ENCODE measurements around the gene DGKG.

Gene DGKG

GRCh38 chr3:186273586-186273985 is 88.4 kb downstream of the DGKG start:
- DNase-seq (ENCODE audit: low read depth) = no peak

- DNase-seq (ENCODE audit: low read depth) = no peak
Observed at GRCh38 chr3:186270701-186271100, 91.3 kb downstream of the DGKG start.

- DNase-seq (ENCODE audit: low read depth) = no peak
Observed at GRCh38 chr3:186268616-186269448, 93.2 kb downstream of the DGKG start.

GRCh38 chr3:186267758-186268157 is 94.3 kb downstream of the DGKG start:
- no peak for DNase-seq (ENCODE audit: low read depth)

- DNase-seq (ENCODE audit: low read depth) = no peak
Observed at GRCh38 chr3:186264608-186265400, 97.2 kb downstream of the DGKG start.

GRCh38 chr3:186261638-186262037 is 100.4 kb downstream of the DGKG start:
- no peak for DNase-seq (ENCODE audit: low read depth)

- no peak for DNase-seq (ENCODE audit: low read depth)
Observed at GRCh38 chr3:186260726-186261125, 101.3 kb downstream of the DGKG start.

- DNase-seq (ENCODE audit: low read depth) = peak; percentile 53
Observed at GRCh38 chr3:186259612-186260383, 102.2 kb downstream of the DGKG start.

- DNase-seq (ENCODE audit: low read depth) = no peak
Observed at GRCh38 chr3:186258968-186259367, 103.1 kb downstream of the DGKG start.

GRCh38 chr3:186257866-186258265 is 104.2 kb downstream of the DGKG start:
- DNase-seq (ENCODE audit: low read depth) = no peak

- DNase-seq (ENCODE audit: low read depth) = no peak
Observed at GRCh38 chr3:186255703-186256331, 106.2 kb downstream of the DGKG start.

GRCh38 chr3:186254676-186255650 is 107.1 kb downstream of the DGKG start:
- no peak for DNase-seq (ENCODE audit: low read depth)

GRCh38 chr3:186251948-186252619 is 110.0 kb downstream of the DGKG start:
- no peak for DNase-seq (ENCODE audit: low read depth)

GRCh38 chr3:186248850-186249249 is 113.2 kb downstream of the DGKG start:
- no peak for DNase-seq (ENCODE audit: low read depth)

GRCh38 chr3:186247821-186248814 is 113.9 kb downstream of the DGKG start:
- no peak for DNase-seq (ENCODE audit: low read depth)

GRCh38 chr3:186246941-186247340 is 115.1 kb downstream of the DGKG start:
- DNase-seq (ENCODE audit: low read depth) = no peak

- DNase-seq (ENCODE audit: low read depth) = no peak
Observed at GRCh38 chr3:186244016-186244415, 118.0 kb downstream of the DGKG start.

GRCh38 chr3:186241910-186242821 is 119.9 kb downstream of the DGKG start:
- DNase-seq (ENCODE audit: low read depth) = peak; percentile 14

Measured in activated T-cell treated with anti-CD3 and anti-CD28 coated beads for 1 hour (primary cell).